ENCODE results near the gene RALB. TPM values are rescaled to one million over a fixed set of nuclear protein-coding genes. Genes with fewer than 3 reads are reported as not detected.

Gene RALB
- total and polyA plus RNA-seq, 2 of the 8 experiments (the other 6 are each of a cell fraction or from before 2014, with no cell fraction given), result 12.0 to 16.6 TPM

- TF ChIP-seq USF2 (IDR thresholded peaks at IDR 0.05; ENCODE audit: low read length), result no peak
- TF ChIP-seq GABPA (IDR thresholded peaks at IDR 0.05; ENCODE audit: borderline replicate concordance, insufficient read depth, low read length), result no peak
These were observed 19.2 kb downstream of the RALB start (continued) for GRCh38 chr2:120271711-120272379.
